Measurements from ENCODE around the gene KCNJ16.

KCNJ16 gene

GRCh38 chr17:70114405-70114804 is 39.4 kb downstream of the KCNJ16 start:
- no peak overlapping the region for H3K4me3 ChIP-seq (ENCODE audit: low read length)
- TF ChIP-seq, protein P1, sequence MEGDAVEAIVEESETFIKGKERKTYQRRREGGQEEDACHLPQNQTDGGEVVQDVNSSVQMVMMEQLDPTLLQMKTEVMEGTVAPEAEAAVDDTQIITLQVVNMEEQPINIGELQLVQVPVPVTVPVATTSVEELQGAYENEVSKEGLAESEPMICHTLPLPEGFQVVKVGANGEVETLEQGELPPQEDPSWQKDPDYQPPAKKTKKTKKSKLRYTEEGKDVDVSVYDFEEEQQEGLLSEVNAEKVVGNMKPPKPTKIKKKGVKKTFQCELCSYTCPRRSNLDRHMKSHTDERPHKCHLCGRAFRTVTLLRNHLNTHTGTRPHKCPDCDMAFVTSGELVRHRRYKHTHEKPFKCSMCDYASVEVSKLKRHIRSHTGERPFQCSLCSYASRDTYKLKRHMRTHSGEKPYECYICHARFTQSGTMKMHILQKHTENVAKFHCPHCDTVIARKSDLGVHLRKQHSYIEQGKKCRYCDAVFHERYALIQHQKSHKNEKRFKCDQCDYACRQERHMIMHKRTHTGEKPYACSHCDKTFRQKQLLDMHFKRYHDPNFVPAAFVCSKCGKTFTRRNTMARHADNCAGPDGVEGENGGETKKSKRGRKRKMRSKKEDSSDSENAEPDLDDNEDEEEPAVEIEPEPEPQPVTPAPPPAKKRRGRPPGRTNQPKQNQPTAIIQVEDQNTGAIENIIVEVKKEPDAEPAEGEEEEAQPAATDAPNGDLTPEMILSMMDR (conservative IDR thresholded peaks at IDR 0.05; ENCODE audit: low read length): no peak
- DNase-seq (ENCODE audit: low read depth): no peak

- DNase-seq (ENCODE audit: low read depth): no peak
- no peak overlapping the region for H3K4me3 ChIP-seq (ENCODE audit: low read length)
- TF ChIP-seq, protein P1 (conservative IDR thresholded peaks at IDR 0.05; ENCODE audit: low read length): no peak
Measured at GRCh38 chr17:70115126-70115525, 40.1 kb downstream of the KCNJ16 start.

DNA sequence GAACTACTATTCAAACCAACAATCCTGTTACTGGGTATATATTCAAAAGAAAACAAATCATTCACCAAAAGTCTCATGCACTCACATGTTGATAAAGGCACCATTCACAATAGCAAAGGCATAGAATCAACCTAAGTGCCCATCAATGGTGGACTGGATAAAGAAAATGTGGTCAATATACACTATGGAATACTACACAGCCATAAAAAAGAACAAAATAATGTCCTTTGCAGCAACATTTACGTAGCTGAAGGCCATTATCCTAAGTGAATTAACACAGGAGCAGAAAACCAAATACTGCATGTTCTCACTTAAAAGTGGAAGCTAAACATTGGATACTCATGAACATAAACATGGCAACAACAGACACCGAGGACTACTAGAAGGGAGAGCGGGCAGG is 41.9 kb downstream of the KCNJ16 start:
- TF ChIP-seq, protein P1 (conservative IDR thresholded peaks at IDR 0.05; ENCODE audit: low read length): no peak
- H3K4me3 ChIP-seq (ENCODE audit: low read length): no peak overlapping the region
- DNase-seq (ENCODE audit: low read depth): no peak

GRCh38 chr17:70119545-70119944 is 44.5 kb downstream of the KCNJ16 start:
- DNase-seq (ENCODE audit: low read depth): no peak
- H3K4me3 ChIP-seq (ENCODE audit: low read length): no peak overlapping the region
- TF ChIP-seq, protein P1 (conservative IDR thresholded peaks at IDR 0.05; ENCODE audit: low read length): no peak

GRCh38 chr17:70119983-70120382 is 45.0 kb downstream of the KCNJ16 start:
- H3K4me3 ChIP-seq (ENCODE audit: low read length): no peak overlapping the region
- peak; percentile 37 for DNase-seq (ENCODE audit: low read depth)
- TF ChIP-seq, protein P1 (conservative IDR thresholded peaks at IDR 0.05; ENCODE audit: low read length): no peak

DNA sequence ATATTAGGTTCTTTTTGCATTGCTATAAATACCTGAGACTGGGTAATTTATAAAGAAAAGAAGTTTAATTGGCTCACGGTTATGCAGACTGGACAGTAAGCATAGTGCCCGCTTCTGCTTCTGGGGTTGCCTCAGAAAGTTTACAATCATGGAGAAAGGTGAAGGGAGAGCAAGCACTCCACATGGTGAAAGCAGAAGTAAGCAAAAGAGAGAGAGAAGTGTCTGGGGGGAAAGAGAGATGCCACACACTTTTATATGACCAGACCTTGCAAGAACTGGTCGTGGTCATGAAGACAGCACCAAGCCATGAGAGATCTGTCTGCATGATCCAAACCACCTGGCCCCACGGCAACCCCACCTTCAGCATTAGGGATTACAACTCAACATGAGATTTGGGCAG is 45.4 kb downstream of the KCNJ16 start:
- no peak overlapping the region for H3K4me3 ChIP-seq (ENCODE audit: low read length)
- no peak for DNase-seq (ENCODE audit: low read depth)

GRCh38 chr17:70121126-70121525 is 46.1 kb downstream of the KCNJ16 start:
- no peak overlapping the region for H3K4me3 ChIP-seq (ENCODE audit: low read length)
- no peak for DNase-seq (ENCODE audit: low read depth)
- TF ChIP-seq, protein P1 (conservative IDR thresholded peaks at IDR 0.05; ENCODE audit: low read length): no peak

More for the DNA sequence above, 45.4 kb downstream of the KCNJ16 start:
- TF ChIP-seq, protein P1 (conservative IDR thresholded peaks at IDR 0.05; ENCODE audit: low read length): no peak
